ENCODE results near the gene MPRIP. TPM values are rescaled to one million over a fixed set of nuclear protein-coding genes. Genes with fewer than 3 reads are reported as not detected.

The MPRIP gene
- polyA plus RNA-seq, 1 donor from 2014 or later = 47.3 TPM

- TF ChIP-seq MXI1 (conservative IDR thresholded peaks at IDR 0.05; ENCODE audit: poor library complexity, severe bottlenecking) = no peak
Observed at GRCh38 chr17:17077101-17077500, 34.8 kb downstream of the MPRIP start (continued).

GRCh38 chr17:17077861-17078732, 35.8 kb downstream of the MPRIP start:
- no peaks in the 10 kb centered on the region for H3K9me3 ChIP-seq (ENCODE audit: low read length)
- no peaks in the 10 kb centered on the region for H3K27me3 ChIP-seq (ENCODE audit: insufficient read depth, low read depth, low read length)
- H2AFZ ChIP-seq (ENCODE audit: low read depth, low read length) = no peak overlapping the region
- no peaks in the 10 kb centered on the region for H4K20me1 ChIP-seq (ENCODE audit: insufficient read depth)
- H3K9me2 ChIP-seq (ENCODE audit: insufficient read depth, low read length) = no peaks in the 10 kb centered on the region
- H3F3A ChIP-seq (ENCODE audit: insufficient read depth, low read length, poor library complexity, severe bottlenecking) = no peaks in the 10 kb centered on the region
- no peaks in the 10 kb centered on the region for H3K36me3 ChIP-seq (ENCODE audit: insufficient read depth, low read length)
- H3K4me3 ChIP-seq (ENCODE audit: low read length) = no peak overlapping the region
- peaks cover 11% of the 10 kb centered on the region for H3K79me2 ChIP-seq (replicated peaks; ENCODE audit: insufficient read depth, low read length)
- TF ChIP-seq EZH2 (IDR thresholded peaks at IDR 0.05; ENCODE audit: borderline replicate concordance, insufficient read depth, low read length, poor library complexity, severe bottlenecking) = no peak
- no peak for TF ChIP-seq CTCF (IDR thresholded peaks at IDR 0.05; ENCODE audit: poor library complexity, severe bottlenecking)
- TF ChIP-seq EP300 (conservative IDR thresholded peaks at IDR 0.05; ENCODE audit: poor library complexity, severe bottlenecking) = no peak
- TF ChIP-seq MXI1 (conservative IDR thresholded peaks at IDR 0.05; ENCODE audit: poor library complexity, severe bottlenecking) = no peak
- TF ChIP-seq POLR2AphosphoS5 (IDR thresholded peaks at IDR 0.05) = no peak
- no peak for TF ChIP-seq REST (IDR thresholded peaks at IDR 0.05; ENCODE audit: borderline replicate concordance)
- no peak for TF ChIP-seq TAF1 (IDR thresholded peaks at IDR 0.05; ENCODE audit: low read depth)
- no peak for TF ChIP-seq SMC3 (conservative IDR thresholded peaks at IDR 0.05; ENCODE audit: poor library complexity)
- no peak for TF ChIP-seq RAD21 (conservative IDR thresholded peaks at IDR 0.05)
- no peak overlapping the region for H3K4me2 ChIP-seq (ENCODE audit: low read length)
- H3K27ac ChIP-seq (ENCODE audit: low read length) = no peak overlapping the region
- H3K9ac ChIP-seq (ENCODE audit: low read length) = no peak overlapping the region

- Histone ChIP-seq H3K9me2 (ENCODE audit: insufficient read depth, low read length) (no peaks in the 10 kb centered on the region), H3K4me2 (ENCODE audit: low read length) (no peak overlapping the region), H3K9ac (ENCODE audit: low read length) (no peak overlapping the region), H3K4me3 (ENCODE audit: low read length) (no peak overlapping the region), H3K79me2 (replicated peaks; ENCODE audit: insufficient read depth, low read length) (peaks cover 11% of the 10 kb centered on the region), H3K27ac (ENCODE audit: low read length) (no peak overlapping the region), H3K36me3 (ENCODE audit: insufficient read depth, low read length) (no peaks in the 10 kb centered on the region), H2AFZ (ENCODE audit: low read depth, low read length) (no peak overlapping the region), H3F3A (ENCODE audit: insufficient read depth, low read length, poor library complexity, severe bottlenecking) (no peaks in the 10 kb centered on the region), H3K27me3 (ENCODE audit: insufficient read depth, low read depth, low read length) (no peaks in the 10 kb centered on the region), H3K9me3 (ENCODE audit: low read length) (no peaks in the 10 kb centered on the region), H4K20me1 (ENCODE audit: insufficient read depth) (no peaks in the 10 kb centered on the region)
- TF ChIP-seq EP300 (conservative IDR thresholded peaks at IDR 0.05; ENCODE audit: poor library complexity, severe bottlenecking) (no peak), REST (IDR thresholded peaks at IDR 0.05; ENCODE audit: borderline replicate concordance) (no peak), CTCF (IDR thresholded peaks at IDR 0.05; ENCODE audit: poor library complexity, severe bottlenecking) (no peak), POLR2AphosphoS5 (IDR thresholded peaks at IDR 0.05) (no peak), SMC3 (conservative IDR thresholded peaks at IDR 0.05; ENCODE audit: poor library complexity) (no peak), TAF1 (IDR thresholded peaks at IDR 0.05; ENCODE audit: low read depth) (no peak), MXI1 (conservative IDR thresholded peaks at IDR 0.05; ENCODE audit: poor library complexity, severe bottlenecking) (no peak), RAD21 (conservative IDR thresholded peaks at IDR 0.05) (no peak), EZH2 (IDR thresholded peaks at IDR 0.05; ENCODE audit: borderline replicate concordance, insufficient read depth, low read length, poor library complexity, severe bottlenecking) (no peak)
Observed at GRCh38 chr17:17078832-17079231, 36.6 kb downstream of the MPRIP start.
